HG02938 (cell line): ENCODE measurements around the gene C1R.
"Not testable (repeated sequence)": the region's sequence is repeated elsewhere in the genome, so short reads cannot be mapped to it uniquely, and the experiment has no call there.

Source experiments
- ATAC-seq: cut with Tn5 transposase; IDR thresholded peaks from one replicate; pipeline ENCODE4 v1.9.1; 2021; ENCODE audit warnings: mild to moderate bottlenecking, moderate library complexity; ENCODE audit not compliant: unreplicated experiment

Gene C1R

GRCh38 chr12:7039403-7039802 lies 52.8 kb downstream of the C1R start:
- no peak for ATAC-seq

GRCh38 chr12:7038591-7038990 lies 53.7 kb downstream of the C1R start:
- no peak for ATAC-seq

GRCh38 chr12:7037411-7037810 lies 54.8 kb downstream of the C1R start:
- ATAC-seq = not testable (repeated sequence)

DNA sequence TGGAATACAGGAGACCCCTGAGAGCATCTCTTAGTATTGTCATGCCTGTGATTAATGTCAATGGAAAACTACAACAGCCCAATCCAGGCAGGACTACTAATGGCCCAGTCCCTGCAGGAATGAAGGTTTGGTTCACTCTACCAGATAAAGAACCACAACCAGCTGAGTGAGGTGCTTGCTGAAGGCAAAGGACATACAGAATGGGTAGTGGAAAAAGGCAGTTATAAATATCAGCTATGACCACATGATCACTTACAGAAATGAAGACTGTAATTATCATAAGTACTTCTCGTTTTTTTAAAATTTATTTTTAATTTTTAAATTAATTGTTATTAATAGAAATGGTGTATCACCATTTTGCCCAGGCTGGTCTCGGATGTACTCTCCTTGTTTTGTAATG lies 56.8 kb downstream of the C1R start:
- no peak for ATAC-seq

- ATAC-seq = no peak
These were observed 57.8 kb downstream of the C1R start for GRCh38 chr12:7034464-7034863.

GRCh38 chr12:7032990-7033389 lies 59.3 kb downstream of the C1R start:
- ATAC-seq = no peak

DNA sequence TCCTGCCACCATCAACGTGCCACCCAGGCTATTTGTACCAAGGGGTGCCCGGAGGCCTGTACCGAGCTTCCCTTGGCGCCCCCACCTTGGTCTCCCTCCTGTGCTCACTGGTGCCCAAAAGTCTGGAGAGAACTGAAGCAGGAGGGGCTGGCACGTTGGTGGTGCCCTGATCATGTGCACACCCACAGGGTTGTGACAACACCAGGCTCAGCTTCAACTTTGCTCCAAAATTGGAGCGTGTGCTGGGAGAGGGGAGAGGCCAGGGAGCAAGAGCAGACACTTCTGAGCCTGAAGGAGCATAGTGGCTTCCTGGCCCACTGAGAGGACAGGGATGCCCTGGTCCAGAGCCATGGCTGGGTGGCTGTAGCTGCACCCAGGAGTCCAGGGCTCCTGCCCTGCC lies 60.9 kb downstream of the C1R start:
- no peak for ATAC-seq
